T47D (cell line): Measurements from ENCODE around the gene PHF13.
A peak's percentile ranks its signal among the peaks of the same experiment; 100 is the strongest.

Experiments used
- DNase-seq, 2 experiments: peaks; one replicate each; pipeline versions ENCODE4 v3.0.0 to v3.0.0-alpha.2; 2011 to 2012; ENCODE audit warnings: low read depth in 1 of 2, low spot score in 1 of 2
- JUND ChIP-seq: IDR thresholded peaks from 2 replicates; pipeline ENCODE4 v1.6.1; 2012; ENCODE audit warnings: low read depth
- in situ Hi-C: cut with HindIII; loops from 2 replicates; pipeline ENCODE4 v1.10.0; 2016; ENCODE audit warnings: low sequenced_read_pairs, low pct_unique_long_range_greater_than_20kb

Gene PHF13

GRCh38 chr1:6619045-6619444 is 5.5 kb downstream of the PHF13 start:
- in situ Hi-C loops, result no loop called here
- no peak for TF ChIP-seq JUND
- no peak for DNase-seq

GRCh38 chr1:6621429-6622391 is 8.2 kb downstream of the PHF13 start:
- DNase-seq, result no peak
- in situ Hi-C loops, result no loop called here
- no peak for TF ChIP-seq JUND

- in situ Hi-C loops, result no loop called here
- no peak for TF ChIP-seq JUND
- DNase-seq, result peak in 1 of 2 experiments; percentile 42
Measured at GRCh38 chr1:6622396-6623152, 9.0 kb downstream of the PHF13 start.

- in situ Hi-C loops, result no loop called here
- no peak for TF ChIP-seq JUND
- peak in 1 of 2 experiments; percentile 53 for DNase-seq
Measured at GRCh38 chr1:6623269-6623965, 9.9 kb downstream of the PHF13 start.

GRCh38 chr1:6624710-6625583 is 11.4 kb downstream of the PHF13 start, which contains the start of gene THAP3:
THAP3 (plus strand) TSS chr1:6624868; CDS start chr1:6625219, 351 bp downstream.
- in situ Hi-C loops, result no loop called here
- DNase-seq, result peak; percentile 86 to 93
- TF ChIP-seq JUND, result no peak

GRCh38 chr1:6625584-6626149 is 12.1 kb downstream of the PHF13 start:
- no peak for TF ChIP-seq JUND
- in situ Hi-C loops, result no loop called here
- DNase-seq, result peak in 1 of 2 experiments; percentile 20

GRCh38 chr1:6627031-6627430 is 13.5 kb downstream of the PHF13 start:
- TF ChIP-seq JUND, result no peak
- in situ Hi-C loops, result no loop called here
- no peak for DNase-seq

- no peak for TF ChIP-seq JUND
- DNase-seq, result no peak
- in situ Hi-C loops, result no loop called here
Measured at GRCh38 chr1:6627841-6628545, 14.5 kb downstream of the PHF13 start.

GRCh38 chr1:6628971-6629479 is 15.5 kb downstream of the PHF13 start:
- in situ Hi-C loops, result no loop called here
- no peak for DNase-seq
- TF ChIP-seq JUND, result no peak

- no peak for TF ChIP-seq JUND
- in situ Hi-C loops, result no loop called here
- DNase-seq, result no peak
Measured at GRCh38 chr1:6630027-6630426, 16.5 kb downstream of the PHF13 start.

GRCh38 chr1:6631058-6631457 is 17.5 kb downstream of the PHF13 start:
- no peak for DNase-seq
- TF ChIP-seq JUND, result no peak
- in situ Hi-C loops, result no loop called here
